GM19397 (cell line): ENCODE measurements around the gene BCAN.
"Not testable (repeated sequence)": the region's sequence is repeated elsewhere in the genome, so short reads cannot be mapped to it uniquely, and the experiment has no call there.

ENCODE experiments used
- ATAC-seq: cut with Tn5 transposase; IDR thresholded peaks from one replicate; pipeline ENCODE4 v1.9.1; 2021; ENCODE audit warnings: mild to moderate bottlenecking, moderate library complexity; ENCODE audit not compliant: unreplicated experiment

Gene BCAN

GRCh38 chr1:156641761-156642264, at the start of gene BCAN:
Gene BCAN (plus strand): TSS chr1:156642117. CDS start chr1:156646055, 3,938 bp downstream.
- ATAC-seq: no peak

GRCh38 chr1:156592158-156592909, 49.6 kb upstream of the BCAN start:
- ATAC-seq: no peak

DNA sequence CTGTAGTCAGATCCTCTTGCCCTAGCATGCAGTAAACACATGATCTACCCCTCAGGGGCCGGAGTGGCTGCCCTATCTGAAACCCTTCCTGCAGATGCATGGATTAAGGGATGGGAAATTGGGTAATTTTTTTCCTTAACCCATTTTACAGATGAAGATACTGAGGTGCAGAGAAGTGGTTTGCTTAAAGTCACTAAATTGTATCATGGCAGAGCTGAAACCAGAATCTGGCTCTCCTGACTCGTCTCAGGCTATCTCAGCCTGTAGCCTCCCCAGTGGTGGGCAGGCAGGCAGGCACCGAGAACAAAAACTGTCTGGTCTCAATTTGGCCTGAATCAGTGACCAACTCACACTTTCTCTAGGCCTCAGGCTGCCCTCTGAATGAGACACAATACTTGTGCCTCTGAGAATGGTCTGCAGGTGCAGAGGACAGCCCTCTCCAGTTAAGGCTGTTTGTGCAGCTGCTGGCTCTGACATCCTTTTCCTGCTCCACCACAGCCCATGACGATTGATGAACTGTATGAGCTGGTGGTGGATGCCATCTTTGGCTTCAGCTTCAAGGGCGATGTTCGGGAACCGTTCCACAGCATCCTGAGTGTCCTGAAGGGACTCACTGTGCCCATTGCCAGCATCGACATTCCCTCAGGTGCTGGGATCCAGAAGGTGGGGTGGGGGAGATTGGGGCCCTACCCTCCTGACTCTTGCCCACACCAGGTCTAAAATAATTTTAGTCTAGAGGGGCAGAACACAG, 48.8 kb upstream of the BCAN start:
- no peak for ATAC-seq

- no peak for ATAC-seq
Observed at GRCh38 chr1:156593661-156593989, 48.3 kb upstream of the BCAN start.

GRCh38 chr1:156594190-156594589, 47.7 kb upstream of the BCAN start:
- no peak for ATAC-seq

- no peak for ATAC-seq
Observed at GRCh38 chr1:156595016-156595415, 46.9 kb upstream of the BCAN start.

GRCh38 chr1:156596426-156596825, 45.5 kb upstream of the BCAN start:
- no peak for ATAC-seq

- ATAC-seq: no peak
Observed at GRCh38 chr1:156598125-156598524, 43.8 kb upstream of the BCAN start.

DNA sequence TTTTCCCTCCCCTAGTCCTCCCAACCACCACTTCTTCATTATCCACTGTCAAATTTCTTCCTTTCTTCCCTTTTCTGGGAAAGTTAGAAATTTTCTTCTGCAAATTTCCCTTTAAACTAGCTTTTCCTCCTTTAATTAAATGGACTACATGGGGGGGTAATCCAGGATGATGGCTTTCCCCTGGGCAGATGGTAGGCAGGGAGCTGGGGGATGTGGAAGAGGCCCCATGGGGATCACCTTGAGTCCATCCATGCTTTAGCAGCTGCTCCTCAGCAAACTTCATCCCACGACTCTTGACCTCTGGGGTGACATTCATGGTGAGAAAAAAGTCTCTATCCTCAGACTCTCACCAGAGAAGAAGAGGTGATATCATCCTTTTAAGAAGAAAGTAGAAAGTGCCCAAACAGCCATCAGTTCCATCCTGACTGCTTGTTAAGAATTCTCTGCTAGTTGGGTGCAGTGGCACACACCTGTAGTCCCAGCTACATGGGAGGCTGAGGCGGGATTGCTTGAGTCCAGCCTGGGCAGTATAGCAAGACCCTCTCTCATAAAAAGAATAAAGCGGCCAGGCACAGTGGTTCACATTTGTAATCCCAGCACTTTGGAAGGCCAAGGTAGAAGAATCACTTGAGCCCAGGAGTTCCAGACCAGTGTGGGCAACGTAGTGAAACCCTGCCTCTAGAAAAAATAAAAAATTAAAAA, 43.0 kb upstream of the BCAN start:
- ATAC-seq: no peak

DNA sequence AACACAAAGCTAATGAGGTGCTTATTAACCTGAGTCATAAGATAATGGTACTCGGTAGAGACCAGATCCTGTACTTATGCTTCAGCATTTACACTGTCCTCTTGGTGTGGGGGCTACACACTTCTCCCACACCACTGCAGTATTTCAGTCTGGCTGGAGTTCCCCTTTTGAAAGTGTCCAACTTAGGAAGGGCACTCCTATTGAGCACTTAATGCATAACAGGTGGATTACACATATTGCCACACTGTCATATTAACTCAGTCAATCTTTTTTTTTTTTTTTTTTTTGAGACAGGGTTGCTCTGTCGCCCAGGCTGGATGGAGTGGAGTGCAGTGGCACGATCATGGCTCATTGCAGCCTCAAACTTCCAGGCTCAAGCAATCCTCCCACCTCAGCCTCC, 42.1 kb upstream of the BCAN start:
- ATAC-seq: no peak

DNA sequence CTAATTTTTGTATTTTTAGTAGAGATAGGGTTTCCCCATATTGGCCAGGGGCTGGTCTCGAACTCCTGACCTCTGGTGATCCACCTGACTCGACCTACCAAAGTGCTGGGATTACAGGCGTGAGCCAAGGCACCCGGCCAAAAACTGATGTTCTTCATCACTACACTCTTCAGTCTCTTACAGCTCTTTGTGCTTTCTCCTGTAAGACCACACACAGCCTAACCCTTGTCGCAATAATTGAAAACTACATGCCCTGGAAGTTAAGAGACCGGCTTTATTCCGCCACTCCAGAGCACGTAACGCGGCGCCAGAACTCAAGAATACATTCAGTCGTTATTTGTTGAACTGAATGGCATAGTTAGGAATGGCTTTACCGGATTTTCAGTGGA, 41.2 kb upstream of the BCAN start:
- no peak for ATAC-seq

DNA sequence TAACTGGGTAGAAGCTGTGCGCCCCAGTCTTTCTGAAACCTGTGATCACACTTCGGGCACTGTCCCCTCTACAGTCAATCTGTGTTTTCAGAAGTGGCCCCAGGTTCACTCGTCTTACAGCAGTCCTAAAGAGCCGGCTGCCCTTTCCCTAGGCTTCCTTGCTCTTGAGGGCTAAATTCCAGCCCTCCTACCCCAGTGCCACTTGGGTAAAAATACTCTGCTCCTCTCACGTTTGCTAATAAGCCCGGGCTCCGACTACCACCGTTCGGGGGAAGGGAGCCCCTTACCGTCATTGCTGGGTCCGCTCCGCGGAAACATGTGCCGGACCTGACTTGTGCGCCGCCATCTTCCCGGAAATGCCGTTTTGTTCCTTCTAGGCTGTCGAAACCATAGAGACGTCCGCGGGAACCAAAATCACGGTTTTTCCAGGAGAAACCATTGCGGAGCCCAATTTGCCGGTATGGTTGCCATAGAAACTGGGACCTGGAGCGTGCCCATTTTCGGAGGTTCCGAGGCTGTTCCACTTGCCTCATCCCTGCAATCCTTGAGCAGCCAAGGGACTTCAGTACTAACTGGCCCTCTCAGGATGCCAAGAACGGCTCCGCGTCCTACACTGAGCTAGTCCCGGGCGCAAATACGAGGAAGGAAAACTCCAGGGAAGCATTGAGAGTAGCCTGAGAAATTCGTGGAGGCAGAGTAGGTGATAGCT, 40.6 kb upstream of the BCAN start, which contains the start of gene GPATCH4:
TSS of gene GPATCH4 (minus strand) at position 358 of the 709 bp plus-strand sequence.
- ATAC-seq: peak; percentile 67

- no peak for ATAC-seq
Observed at GRCh38 chr1:156601892-156602291, 40.0 kb upstream of the BCAN start.

- no peak for ATAC-seq
Observed at GRCh38 chr1:156602557-156602993, 39.3 kb upstream of the BCAN start.

GRCh38 chr1:156607344-156607743, 34.6 kb upstream of the BCAN start:
- not testable (repeated sequence) for ATAC-seq

DNA sequence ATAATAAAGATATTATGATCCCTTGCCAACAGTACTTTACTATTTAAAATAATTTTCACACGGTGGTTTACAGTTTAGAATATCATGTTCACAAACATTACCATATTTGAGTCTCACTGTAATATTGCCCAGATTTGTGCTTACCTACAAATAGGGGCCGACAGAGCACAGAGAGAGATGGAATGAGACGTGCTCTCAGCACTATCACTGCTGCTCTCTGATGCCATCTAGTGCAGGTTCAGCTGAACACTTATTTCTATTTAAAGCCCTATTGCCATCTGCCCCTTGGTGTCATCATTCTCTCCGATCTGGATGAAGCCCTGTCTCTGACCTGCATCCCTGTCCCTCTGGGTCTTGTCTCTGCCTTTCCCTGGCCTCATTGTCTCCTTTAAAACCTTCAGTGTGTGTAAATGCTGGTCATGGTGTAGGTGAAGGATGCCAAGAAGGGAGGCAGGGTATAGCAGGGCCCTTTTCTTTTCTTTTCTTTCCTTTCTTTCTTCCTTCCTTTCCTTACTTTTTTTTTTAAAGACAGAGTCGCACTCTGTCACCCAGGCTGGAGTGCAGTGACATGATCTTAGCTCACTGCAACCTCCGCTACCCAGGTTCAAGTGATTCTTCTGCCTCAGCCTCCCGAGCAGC, 33.8 kb upstream of the BCAN start:
- no peak for ATAC-seq

GRCh38 chr1:156608981-156609380, 32.9 kb upstream of the BCAN start:
- ATAC-seq: no peak

- ATAC-seq: not testable (repeated sequence)
Observed at GRCh38 chr1:156610072-156610471, 31.8 kb upstream of the BCAN start.

- ATAC-seq: no peak
Observed at GRCh38 chr1:156612666-156613065, 29.3 kb upstream of the BCAN start.

DNA sequence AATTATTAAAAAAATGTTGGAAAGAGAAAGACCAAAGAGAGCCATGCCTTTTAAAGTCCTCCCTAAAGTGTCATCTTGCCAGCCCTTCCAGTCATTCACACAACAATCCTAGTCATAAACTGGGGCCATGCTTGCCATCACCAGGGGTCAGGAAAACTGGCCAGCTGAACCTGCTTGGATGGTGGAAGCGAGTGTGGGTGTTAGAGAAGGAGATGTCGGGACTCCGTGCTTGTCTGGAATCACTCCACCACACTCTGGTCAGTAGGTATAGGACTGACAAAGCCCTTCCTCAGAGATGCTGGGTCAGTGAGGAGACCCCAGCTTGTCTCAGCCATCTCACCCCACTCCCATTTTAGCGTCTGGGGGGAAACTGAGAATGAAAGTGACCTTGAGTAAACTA, 26.0 kb upstream of the BCAN start:
- no peak for ATAC-seq
